ENCODE data around the gene KIF13A.

DNA sequence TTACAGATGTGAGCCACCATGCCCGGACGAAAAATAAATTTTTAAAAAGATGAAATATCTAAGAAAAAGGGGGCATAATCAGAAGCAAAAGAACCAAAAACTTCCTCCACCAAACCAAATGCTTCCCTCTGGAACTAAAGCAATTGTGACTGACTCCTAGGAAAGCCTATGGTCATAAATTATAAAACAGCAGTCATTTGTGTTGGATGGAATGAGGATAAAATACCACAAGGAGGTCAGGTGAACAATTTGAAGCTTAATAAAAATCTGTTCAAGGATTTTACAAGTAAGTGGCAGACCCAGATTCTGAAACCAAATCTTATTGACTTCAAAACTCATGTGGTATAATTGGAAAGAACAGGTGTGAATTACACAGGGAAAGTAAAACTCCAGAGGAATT is 114.5 kb downstream of the KIF13A start:
- TF ChIP-seq, protein P1, sequence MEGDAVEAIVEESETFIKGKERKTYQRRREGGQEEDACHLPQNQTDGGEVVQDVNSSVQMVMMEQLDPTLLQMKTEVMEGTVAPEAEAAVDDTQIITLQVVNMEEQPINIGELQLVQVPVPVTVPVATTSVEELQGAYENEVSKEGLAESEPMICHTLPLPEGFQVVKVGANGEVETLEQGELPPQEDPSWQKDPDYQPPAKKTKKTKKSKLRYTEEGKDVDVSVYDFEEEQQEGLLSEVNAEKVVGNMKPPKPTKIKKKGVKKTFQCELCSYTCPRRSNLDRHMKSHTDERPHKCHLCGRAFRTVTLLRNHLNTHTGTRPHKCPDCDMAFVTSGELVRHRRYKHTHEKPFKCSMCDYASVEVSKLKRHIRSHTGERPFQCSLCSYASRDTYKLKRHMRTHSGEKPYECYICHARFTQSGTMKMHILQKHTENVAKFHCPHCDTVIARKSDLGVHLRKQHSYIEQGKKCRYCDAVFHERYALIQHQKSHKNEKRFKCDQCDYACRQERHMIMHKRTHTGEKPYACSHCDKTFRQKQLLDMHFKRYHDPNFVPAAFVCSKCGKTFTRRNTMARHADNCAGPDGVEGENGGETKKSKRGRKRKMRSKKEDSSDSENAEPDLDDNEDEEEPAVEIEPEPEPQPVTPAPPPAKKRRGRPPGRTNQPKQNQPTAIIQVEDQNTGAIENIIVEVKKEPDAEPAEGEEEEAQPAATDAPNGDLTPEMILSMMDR (IDR thresholded peaks at IDR 0.05), result no peak
- no peak for TF ChIP-seq POLR2A (IDR thresholded peaks at IDR 0.05)
